Prostate gland (tissue), 2 donors: ENCODE measurements around the gene CDKL1. TPM values are rescaled to one million over a fixed set of nuclear protein-coding genes. Genes with fewer than 3 reads are reported as not detected.

ENCODE experiments used
- DNase-seq: peaks from one replicate; pipeline ENCODE4 v3.0.0-alpha.2; 2019; ENCODE audit warnings: low spot score
- H3K27ac ChIP-seq, 2 donors: fragments of 200-600 bp; sonication (generic); 2 replicates each; pipeline ENCODE4 v1.5.1; 2017 to 2019
- H3K27me3 ChIP-seq: fragments of 200-600 bp; sonication (generic); replicated peaks from 2 replicates; pipeline ENCODE4 v1.5.1; 2019; ENCODE audit not compliant: insufficient read depth
- H3K36me3 ChIP-seq, 2 donors: fragments of 200-600 bp; sonication (generic); 1 replicate in 1 of 2; 2 replicates in 1 of 2; pipeline versions ENCODE4 v1.5.1 to v1.8.1; 2017 to 2019
- H3K4me1 ChIP-seq: fragments of 200-600 bp; sonication (generic); replicated peaks from 2 replicates; pipeline ENCODE4 v1.5.1; 2019
- H3K4me3 ChIP-seq, 2 donors: fragments of 200-600 bp; sonication (generic); 2 replicates each; pipeline ENCODE4 v1.5.1; 2017 to 2019
- H3K9me3 ChIP-seq: fragments of 200-600 bp; sonication (generic); 2 replicates; pipeline ENCODE4 v1.5.1; 2017
- POLR2A ChIP-seq: fragments of 450-650 bp; IDR thresholded peaks from one replicate; pipeline ENCODE4 v1.6.1; 2016; ENCODE audit warnings: antibody characterized with exemption, mild to moderate bottlenecking
- POLR2AphosphoS5 ChIP-seq: sonication (generic); formaldehyde crosslinking; IDR thresholded peaks from one replicate; pipeline ENCODE4 v1.6.1; 2017; ENCODE audit warnings: antibody characterized with exemption
- whole genome bisulfite sequencing: methylation state at CpG from one replicate; pipeline ENCODE4 v1.1.5; 2018; 5-methylcytosine and 5-hydroxymethylcytosine counted together
- intact Hi-C: fragments of 100-400 bp; cut with DNase I; formaldehyde crosslinking; loops from one replicate; pipeline ENCODE4 v1.14.2; 2022
- total RNA-seq, 2 donors: library from RNA; depleted of rRNA; stranded (reverse); fragments of >200 nt; gene quantifications; one replicate each; pipeline ENCODE4 v1.1.0, GENCODE V29; 2016
- TF ChIP-seq, protein P1 (sequence below), 4 experiments: fragments of 200-600 bp in 2 of 4; fragments of 450-650 bp in 2 of 4; sonication (generic) in 2 of 4; IDR thresholded peaks; 1 replicate in 3 of 4; 2 replicates in 1 of 4; pipeline ENCODE4 v1.5.1; 2016 to 2019; ENCODE audit warnings: antibody characterized with exemption in 4 of 4, mild to moderate bottlenecking in 2 of 4, moderate library complexity in 2 of 4

CDKL1 gene
- total RNA-seq, 2 donors from 2014 or later = 3.4 to 18.5 TPM

DNA sequence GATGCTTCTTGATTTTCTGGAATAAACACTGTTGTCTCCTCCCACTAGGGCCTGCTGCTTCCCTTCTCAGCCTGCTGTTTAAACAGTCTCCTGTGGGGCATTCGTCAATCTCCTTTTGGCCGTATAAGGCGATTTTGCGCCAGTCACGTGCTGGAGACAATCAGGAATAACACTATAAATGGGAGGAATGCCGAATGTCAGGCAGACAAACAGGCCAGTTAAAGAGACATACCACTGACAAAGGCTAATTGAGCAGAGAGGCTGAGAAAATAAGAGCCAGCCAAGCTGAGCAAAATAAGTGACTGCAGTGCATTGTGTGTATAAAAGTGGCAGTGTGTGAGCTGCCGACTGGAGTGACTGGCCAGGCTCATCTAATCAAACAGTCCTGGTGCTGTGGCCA, 61.3 kb downstream of the CDKL1 start:
- intact Hi-C loops = no loop called here
- DNase-seq = peak; percentile 29

DNA sequence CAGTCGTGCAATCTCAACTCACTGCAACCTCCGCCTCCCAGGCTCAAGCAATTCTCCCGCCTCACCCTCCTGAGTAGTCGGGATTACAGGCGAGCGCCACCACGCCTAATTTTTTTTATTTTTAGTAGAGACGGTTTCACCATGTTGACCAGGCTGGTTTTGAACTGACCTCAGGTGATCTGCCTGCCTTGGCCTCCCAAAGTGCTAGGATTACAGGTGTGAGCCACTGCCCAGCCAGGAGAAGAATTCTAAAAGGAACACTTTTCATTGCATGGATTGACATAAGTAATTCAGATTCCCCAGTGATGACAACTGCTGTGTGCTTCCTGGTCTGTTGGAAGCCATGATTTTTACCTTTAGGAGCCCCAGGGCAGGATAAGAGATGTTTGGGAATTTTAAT, 62.5 kb downstream of the CDKL1 start:
- intact Hi-C loops = no loop called here
- no peak overlapping the region for H3K4me3 ChIP-seq
- H3K4me1 ChIP-seq = peaks cover 3% of the 10 kb centered on the region
- no peaks in the 10 kb centered on the region for H3K36me3 ChIP-seq
- TF ChIP-seq POLR2A = no peak
- TF ChIP-seq POLR2AphosphoS5 = no peak
- TF ChIP-seq, protein P1, sequence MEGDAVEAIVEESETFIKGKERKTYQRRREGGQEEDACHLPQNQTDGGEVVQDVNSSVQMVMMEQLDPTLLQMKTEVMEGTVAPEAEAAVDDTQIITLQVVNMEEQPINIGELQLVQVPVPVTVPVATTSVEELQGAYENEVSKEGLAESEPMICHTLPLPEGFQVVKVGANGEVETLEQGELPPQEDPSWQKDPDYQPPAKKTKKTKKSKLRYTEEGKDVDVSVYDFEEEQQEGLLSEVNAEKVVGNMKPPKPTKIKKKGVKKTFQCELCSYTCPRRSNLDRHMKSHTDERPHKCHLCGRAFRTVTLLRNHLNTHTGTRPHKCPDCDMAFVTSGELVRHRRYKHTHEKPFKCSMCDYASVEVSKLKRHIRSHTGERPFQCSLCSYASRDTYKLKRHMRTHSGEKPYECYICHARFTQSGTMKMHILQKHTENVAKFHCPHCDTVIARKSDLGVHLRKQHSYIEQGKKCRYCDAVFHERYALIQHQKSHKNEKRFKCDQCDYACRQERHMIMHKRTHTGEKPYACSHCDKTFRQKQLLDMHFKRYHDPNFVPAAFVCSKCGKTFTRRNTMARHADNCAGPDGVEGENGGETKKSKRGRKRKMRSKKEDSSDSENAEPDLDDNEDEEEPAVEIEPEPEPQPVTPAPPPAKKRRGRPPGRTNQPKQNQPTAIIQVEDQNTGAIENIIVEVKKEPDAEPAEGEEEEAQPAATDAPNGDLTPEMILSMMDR (IDR thresholded peaks at IDR 0.05) = no peak
- 98% methylated on average over 8 of the region's 8 CpGs for WGBS
- H3K9me3 ChIP-seq = no peaks in the 10 kb centered on the region
- no peaks in the 10 kb centered on the region for H3K27me3 ChIP-seq
- H3K27ac ChIP-seq = peak overlapping the region in 1 of 2 donors; percentile 32
- DNase-seq = no peak

More for the DNA sequence above, 61.3 kb downstream of the CDKL1 start:
- 24% methylated on average over 7 of the region's 7 CpGs for WGBS
- no peaks in the 10 kb centered on the region for H3K36me3 ChIP-seq
- H3K4me1 ChIP-seq = peaks cover 3% of the 10 kb centered on the region
- TF ChIP-seq POLR2A = no peak
- TF ChIP-seq, protein P1 (IDR thresholded peaks at IDR 0.05) = peak in 1 of 4 experiments; percentile 21
- TF ChIP-seq POLR2AphosphoS5 = peak; percentile 82
- no peak overlapping the region for H3K4me3 ChIP-seq
- H3K27me3 ChIP-seq = no peaks in the 10 kb centered on the region
- peak overlapping the region; percentile 32 to 62 for H3K27ac ChIP-seq
- H3K9me3 ChIP-seq = no peaks in the 10 kb centered on the region

DNA sequence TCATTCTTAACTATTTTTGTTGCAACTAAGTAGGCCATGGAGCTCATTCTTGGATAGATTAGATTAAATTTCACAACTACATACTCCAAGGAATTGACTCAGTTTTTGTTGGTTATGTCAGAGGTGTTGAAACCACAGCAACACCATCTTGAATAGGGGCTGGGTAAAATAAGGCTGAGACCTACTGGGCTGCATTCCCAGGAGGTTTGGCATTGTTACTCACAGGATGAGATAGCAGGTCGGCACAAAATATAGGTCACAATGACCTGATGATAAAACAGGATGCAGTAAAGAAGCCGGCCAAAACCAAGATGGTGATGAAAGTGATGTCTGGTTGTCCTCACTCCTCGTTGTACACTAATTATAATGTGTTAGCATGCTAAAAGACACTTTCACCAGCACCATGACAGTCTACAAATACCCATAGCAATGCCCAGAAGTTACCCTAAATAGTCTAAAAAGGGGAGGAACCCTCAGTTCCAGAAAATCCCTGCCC, 63.6 kb downstream of the CDKL1 start:
- Histone ChIP-seq H3K9me3 (no peaks in the 10 kb centered on the region), H3K4me1 (peaks cover 3% of the 10 kb centered on the region), H3K4me3 (no peak overlapping the region), H3K27ac (no peak overlapping the region), H3K36me3 (no peaks in the 10 kb centered on the region), H3K27me3 (no peaks in the 10 kb centered on the region)
- no peak for DNase-seq
- no peak for TF ChIP-seq POLR2A
- TF ChIP-seq, protein P1 (IDR thresholded peaks at IDR 0.05) = no peak
- TF ChIP-seq POLR2AphosphoS5 = no peak
- intact Hi-C loops = no loop called here
- WGBS = 65% methylated on average over 3 of the region's 3 CpGs

DNA sequence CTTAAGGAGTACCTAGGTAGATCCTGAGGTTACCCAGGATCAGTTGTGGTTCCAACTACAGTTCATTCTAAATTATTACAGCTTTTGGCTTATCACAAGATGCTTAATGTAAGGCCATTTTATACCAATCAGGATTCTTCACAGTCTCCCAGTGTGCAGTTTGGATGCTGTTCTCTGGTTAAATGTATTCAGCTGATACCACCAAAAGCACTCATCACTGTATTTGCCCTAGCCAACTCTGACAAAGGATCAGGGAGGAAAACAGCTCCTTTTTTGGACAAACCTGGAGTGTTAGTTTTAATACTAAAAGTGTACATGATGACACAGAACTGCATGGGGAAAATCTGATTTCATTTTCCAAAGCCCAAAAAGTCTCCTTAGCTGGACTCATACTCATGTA, 65.1 kb downstream of the CDKL1 start:
- H3K4me1 ChIP-seq = peaks cover 3% of the 10 kb centered on the region
- H3K27me3 ChIP-seq = no peaks in the 10 kb centered on the region
- no peaks in the 10 kb centered on the region for H3K36me3 ChIP-seq
- H3K27ac ChIP-seq = no peak overlapping the region
- no peak for DNase-seq
- H3K4me3 ChIP-seq = no peak overlapping the region
- intact Hi-C loops = no loop called here
- TF ChIP-seq, protein P1 (IDR thresholded peaks at IDR 0.05) = no peak
- no peak for TF ChIP-seq POLR2A
- no peak for TF ChIP-seq POLR2AphosphoS5
- no peaks in the 10 kb centered on the region for H3K9me3 ChIP-seq

DNA sequence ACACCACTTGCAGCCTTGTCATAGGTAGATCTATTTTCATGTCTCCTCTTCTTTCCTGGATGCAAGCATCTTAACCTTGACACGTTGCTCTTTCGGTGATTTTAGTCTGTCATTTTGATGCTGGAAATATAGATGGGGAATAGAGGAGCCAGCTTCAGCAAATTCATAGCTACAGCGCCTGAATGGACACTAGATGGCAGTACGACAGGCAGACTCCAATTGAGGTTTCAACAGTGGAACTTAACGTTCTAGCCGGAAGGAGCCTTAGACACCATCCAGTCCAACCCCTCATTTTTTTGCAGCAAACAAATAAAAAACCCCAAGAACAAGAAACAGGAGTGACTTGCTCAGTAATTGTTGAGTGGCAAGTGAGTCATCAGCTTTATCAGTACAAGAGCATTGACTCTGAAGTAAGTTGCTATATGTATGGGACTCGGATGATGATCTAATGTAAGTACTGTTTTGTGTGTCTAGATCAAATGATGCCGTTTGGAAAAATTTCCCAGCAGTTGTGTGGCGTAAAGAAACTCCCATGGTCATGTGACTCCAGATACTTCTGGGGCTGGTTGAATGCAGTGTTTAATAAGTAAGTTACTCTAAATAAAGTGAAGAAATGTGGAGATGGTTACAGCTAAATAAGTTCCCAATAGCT, 75.5 kb downstream of the CDKL1 start:
- Histone ChIP-seq H3K9me3 (no peaks in the 10 kb centered on the region), H3K36me3 (no peaks in the 10 kb centered on the region), H3K27ac (peak overlapping the region; percentile 48 to 57), H3K4me1 (no peaks in the 10 kb centered on the region), H3K4me3 (no peak overlapping the region), H3K27me3 (no peaks in the 10 kb centered on the region)
- WGBS = 5% methylated on average over 9 of the region's 9 CpGs
- intact Hi-C loops = loop anchor here (2.0 to 5.0 kb wide), 2 partner anchors 76 to 212 kb away; partner anchors contain the start of genes CDKL1 and MAP4K5
- no peak for TF ChIP-seq POLR2A
- TF ChIP-seq POLR2AphosphoS5 = peak; percentile 71
- TF ChIP-seq, protein P1 (IDR thresholded peaks at IDR 0.05) = peak; percentile 65 to 81 (median 76)
- DNase-seq = peak; percentile 70
